ENCODE data around the gene PCDH9.

Gene PCDH9

DNA sequence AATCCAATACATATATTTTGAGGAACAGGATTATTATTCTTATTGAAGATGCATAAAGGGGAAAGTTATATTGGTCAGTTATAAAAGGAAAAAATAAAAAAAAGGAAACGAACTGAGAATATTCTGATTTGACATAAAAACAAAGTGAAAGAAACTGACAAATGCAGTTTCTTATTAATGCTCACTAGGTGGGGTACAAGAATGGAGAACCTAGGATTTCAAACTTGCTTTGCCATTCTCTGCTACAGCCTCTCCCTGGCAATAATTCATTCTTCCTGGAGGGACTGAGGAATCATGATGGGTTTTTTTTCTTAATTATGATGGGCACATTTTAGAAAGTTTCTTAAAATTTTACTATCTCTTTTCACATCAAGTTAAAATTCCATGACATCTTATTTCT, 154.9 kb downstream of the PCDH9 start:
- DNase-seq = no peak

- no peak for DNase-seq
Measured at GRCh38 chr13:67071918-67072598, 158.1 kb downstream of the PCDH9 start.

DNA sequence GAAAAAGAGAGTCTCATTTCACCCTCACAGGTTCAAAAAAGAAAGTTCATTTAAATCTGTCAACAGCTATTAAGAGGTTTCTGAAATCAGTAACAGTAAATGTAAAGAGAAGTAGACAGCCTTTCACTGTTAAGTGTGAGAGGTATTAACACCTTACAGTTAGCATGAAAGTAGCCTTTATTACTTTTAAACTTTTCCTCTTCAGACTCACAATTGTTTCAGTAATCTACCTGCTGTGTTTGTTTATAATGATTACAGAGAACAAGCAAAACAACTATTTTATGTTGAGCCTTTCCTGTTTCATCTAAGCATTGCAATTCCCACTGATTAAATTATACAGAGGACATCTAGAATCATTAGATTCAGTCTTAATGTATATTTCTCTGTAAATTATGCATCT, 159.8 kb downstream of the PCDH9 start:
- no peak for DNase-seq

GRCh38 chr13:67069117-67069767, 160.9 kb downstream of the PCDH9 start:
- no peak for DNase-seq

DNA sequence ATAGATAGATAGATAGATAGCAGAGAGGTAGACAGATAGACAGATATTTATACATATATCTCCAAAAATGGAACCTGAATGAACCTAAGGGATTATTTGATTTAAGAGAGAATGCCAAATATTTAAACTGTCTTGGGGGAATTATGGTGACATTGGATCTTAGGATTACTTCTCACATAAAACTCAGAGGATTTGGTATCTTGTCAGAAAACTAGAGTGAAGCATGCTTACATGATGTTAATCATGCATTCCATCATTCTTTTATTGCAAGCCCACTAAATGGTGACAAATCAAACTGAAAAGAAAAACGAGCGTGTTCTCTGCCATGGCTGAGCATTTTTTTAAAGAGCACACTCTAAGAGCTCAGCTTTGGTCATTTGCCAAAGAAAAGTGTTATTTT, 165.2 kb downstream of the PCDH9 start:
- no peak for DNase-seq

GRCh38 chr13:67063036-67063435, 167.1 kb downstream of the PCDH9 start:
- no peak for DNase-seq

GRCh38 chr13:67062160-67062559, 168.0 kb downstream of the PCDH9 start:
- no peak for DNase-seq

GRCh38 chr13:67061750-67062149, 168.4 kb downstream of the PCDH9 start:
- DNase-seq = no peak

- DNase-seq = no peak
Measured at GRCh38 chr13:67052550-67053490, 177.3 kb downstream of the PCDH9 start.

GRCh38 chr13:67049744-67050143, 180.4 kb downstream of the PCDH9 start:
- no peak for DNase-seq

DNA sequence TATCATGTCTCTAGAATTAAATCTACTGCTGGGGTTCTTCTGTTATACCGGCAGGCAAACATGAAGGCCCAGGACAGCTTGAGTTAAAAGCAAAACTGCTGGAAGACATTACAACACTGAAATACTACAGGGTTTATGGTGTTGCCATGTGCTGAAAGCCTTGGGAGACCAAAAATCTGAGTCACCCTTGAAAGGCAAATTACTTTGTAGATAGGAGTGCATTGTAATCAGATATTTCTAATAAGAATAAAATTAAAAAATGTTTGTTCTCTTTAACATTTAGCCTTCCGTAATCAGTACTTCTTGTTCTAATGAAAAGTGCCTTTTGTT, 181.3 kb downstream of the PCDH9 start:
- no peak for DNase-seq

- DNase-seq = no peak
Measured at GRCh38 chr13:67048084-67048820, 181.9 kb downstream of the PCDH9 start.

- DNase-seq = no peak
Measured at GRCh38 chr13:67045357-67045756, 184.8 kb downstream of the PCDH9 start.

DNA sequence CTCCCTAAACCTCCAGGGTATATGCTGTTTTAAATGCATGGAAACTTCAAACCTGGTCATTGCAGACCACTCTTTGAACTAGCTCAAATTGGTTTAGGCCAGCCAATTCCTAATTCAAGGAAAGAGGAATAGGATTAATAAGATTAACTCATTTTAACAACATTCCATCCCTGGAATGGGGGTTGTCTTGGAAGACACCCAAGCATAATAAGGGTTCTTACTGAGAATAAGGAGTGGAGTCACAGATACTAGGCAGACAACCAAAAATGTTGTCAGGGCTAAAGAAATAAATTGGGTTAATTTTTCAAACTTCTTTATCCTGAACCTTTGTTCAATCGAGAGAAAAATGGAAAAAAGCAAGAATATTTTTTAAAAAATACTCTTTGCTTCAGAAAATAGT, 186.2 kb downstream of the PCDH9 start:
- DNase-seq = no peak

DNA sequence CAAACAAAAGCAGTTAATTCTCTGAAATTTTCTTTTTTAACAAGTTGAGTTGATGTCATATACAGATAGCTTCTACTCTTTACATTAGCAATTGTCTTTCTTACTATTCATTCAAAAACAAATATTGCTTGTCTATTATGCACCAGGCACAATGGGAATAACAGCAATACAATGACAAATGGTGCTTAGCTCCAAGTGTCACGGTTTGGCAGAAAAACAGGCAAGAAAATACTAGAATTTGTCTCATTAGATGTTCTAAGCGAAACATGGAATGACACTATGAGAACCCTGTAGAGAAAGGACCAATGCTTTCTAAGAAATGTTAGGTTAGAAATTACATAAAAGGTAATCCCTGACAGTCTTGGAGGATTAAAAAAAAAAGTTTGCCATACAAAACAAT, 187.6 kb downstream of the PCDH9 start:
- DNase-seq = no peak

DNA sequence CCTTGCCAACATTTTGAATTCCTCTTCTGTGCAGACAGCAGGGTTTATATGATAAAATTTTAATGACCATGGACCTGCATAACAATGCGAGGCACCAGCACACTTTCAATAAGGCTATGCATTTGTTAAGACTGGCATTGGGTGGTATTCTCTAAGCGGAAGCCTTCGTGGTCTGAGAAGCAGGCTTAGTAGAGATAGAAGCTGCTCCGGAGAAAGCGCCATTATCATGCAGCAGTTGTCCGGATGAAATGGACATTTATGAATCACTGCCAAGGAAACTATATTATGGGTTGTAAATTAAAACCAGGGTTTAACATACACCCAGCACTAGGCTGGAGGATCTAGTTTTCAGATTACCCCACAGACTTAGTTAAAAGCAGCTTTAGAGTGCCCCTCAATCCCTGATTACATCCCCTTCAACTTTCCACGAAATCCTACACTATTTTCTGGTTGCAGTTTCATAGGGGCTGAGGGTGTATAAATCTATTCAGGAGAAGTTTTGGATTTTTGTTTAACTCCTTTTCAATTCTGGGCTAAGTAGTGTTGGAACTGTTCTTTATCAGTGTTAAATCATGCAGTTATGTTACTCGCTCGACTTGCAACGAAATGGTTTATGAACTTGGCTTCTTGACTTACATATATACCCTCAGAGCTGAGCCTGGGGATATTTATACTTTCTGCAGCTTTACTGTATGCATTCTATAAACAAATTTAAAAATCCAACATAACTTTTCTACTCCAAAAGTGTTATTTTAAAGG, 193.3 kb downstream of the PCDH9 start:
- no peak for DNase-seq

- DNase-seq = no peak
Measured at GRCh38 chr13:67033170-67033569, 197.0 kb downstream of the PCDH9 start.

DNA sequence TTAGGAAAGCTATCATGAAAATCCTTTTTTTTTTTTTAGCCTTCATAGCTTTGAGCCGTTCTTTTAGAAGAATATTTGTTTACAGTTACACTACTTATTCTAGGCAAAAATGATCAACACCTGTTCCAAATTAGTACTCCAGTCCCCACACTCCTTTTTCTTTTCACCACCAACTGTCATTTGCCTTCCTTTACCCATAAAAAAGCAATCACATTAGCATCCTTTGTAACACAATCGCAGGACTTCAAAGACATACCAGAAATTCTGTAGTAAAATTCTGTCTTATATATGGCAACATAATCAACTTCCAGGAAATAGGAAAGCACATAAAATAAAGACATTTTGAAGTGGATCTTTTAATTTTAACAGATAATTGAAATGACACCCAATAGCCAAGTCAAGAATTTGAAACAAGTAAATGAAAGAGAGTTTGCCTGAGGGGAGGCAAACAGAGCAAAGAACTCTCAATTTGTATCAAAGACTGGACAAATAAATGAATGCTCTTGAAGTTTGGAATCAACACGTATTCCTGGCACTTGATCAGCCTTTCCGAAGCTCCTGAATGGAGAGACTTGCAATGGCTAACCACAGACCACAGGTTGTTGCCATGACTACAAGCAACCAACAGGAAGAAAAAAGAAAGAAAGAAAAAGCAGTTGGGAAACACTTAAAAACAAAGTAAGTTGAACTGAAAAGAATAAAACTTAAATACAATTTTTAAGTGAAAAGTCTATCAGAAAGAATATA, 206.8 kb downstream of the PCDH9 start:
- no peak for DNase-seq

- no peak for DNase-seq
Measured at GRCh38 chr13:67018775-67019174, 211.4 kb downstream of the PCDH9 start.

GRCh38 chr13:67017276-67017675, 212.9 kb downstream of the PCDH9 start:
- DNase-seq = no peak

DNA sequence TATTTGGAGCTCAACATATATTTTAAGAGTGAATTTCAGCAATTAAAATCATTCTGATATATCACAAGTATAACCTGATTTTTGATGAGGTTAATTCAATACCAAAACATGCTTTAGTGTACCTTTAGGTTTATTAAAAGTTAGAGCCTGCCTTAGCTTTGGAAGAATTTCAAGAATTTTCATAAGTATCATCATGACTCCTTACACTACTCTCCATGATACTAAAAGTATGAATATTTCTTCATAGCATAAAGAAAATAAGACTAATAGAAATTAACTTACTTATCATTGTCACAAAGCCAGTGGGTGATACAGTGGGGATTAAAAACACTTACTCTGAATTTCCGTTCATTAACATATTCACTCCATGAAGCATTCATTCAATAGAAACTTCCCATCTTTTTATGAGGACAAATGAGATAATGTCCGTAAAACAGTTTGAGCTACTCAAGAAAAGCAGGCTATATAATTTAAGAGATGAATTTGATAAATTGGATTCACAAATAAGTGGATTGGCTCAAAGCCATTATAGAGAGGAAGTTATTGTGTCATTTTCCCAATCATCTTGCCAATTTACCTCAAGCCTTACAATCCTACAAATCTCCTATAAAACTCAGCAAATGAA, 214.0 kb downstream of the PCDH9 start:
- DNase-seq = no peak
